HepG2 (cell line): ENCODE results near the gene AKR7A2.

Source experiments
- CTCF ChIP-seq: sonication (generic); formaldehyde crosslinking; IDR thresholded peaks from 2 replicates; pipeline ENCODE4 v1.5.0; 2020; ENCODE audit warnings: mild to moderate bottlenecking, missing genetic modification reagents, moderate library complexity
- E2F5 ChIP-seq: sonication (generic); formaldehyde crosslinking; conservative IDR thresholded peaks from 2 replicates; pipeline ENCODE4 v1.4.0; 2020; ENCODE audit warnings: missing genetic modification reagents
- EZH2 ChIP-seq: conservative IDR thresholded peaks from 2 replicates; pipeline ENCODE4 v1.6.1; 2012; ENCODE audit warnings: mild to moderate bottlenecking, low read depth, low read length, moderate library complexity
- HOXA3 ChIP-seq: sonication (generic); formaldehyde crosslinking; IDR thresholded peaks from 2 replicates; pipeline ENCODE4 v1.5.0; 2020; ENCODE audit warnings: missing genetic modification reagents
- IKZF1 ChIP-seq: fragments of 450-650 bp; IDR thresholded peaks from 2 replicates; pipeline ENCODE4 v1.7.1; 2016
- MXI1 ChIP-seq: IDR thresholded peaks from 3 replicates; pipeline ENCODE4 v1.6.1; 2012; ENCODE audit warnings: low read depth, low read length, inconsistent platforms, borderline replicate concordance
- POLR2AphosphoS5 ChIP-seq: IDR thresholded peaks from 2 replicates; pipeline ENCODE4 v1.6.1; 2012; ENCODE audit warnings: low read depth, low read length
- PRDM4 ChIP-seq: sonication (generic); formaldehyde crosslinking; IDR thresholded peaks from 2 replicates; pipeline ENCODE4 v1.9.0; 2021; ENCODE audit warnings: missing genetic modification reagents, borderline replicate concordance
- SETDB1 ChIP-seq: sonication (generic); formaldehyde crosslinking; IDR thresholded peaks from 2 replicates; pipeline ENCODE4 v1.5.1; 2020; ENCODE audit warnings: missing genetic modification reagents, mild to moderate bottlenecking, borderline replicate concordance
- TAF1 ChIP-seq: sonication (generic); formaldehyde crosslinking; IDR thresholded peaks from 2 replicates; pipeline ENCODE4 v1.4.0; 2020; ENCODE audit warnings: missing genetic modification reagents

GRCh38 chr1:19272064-19272463, 39.9 kb downstream of the AKR7A2 start:
- TF ChIP-seq PRDM4 (no peak), TAF1 (CRISPR knock-in tag) (no peak), EZH2 (no peak), CTCF (CRISPR knock-in tag) (no peak), HOXA3 (no peak), SETDB1 (CRISPR knock-in tag) (no peak), E2F5 (CRISPR knock-in tag) (no peak), MXI1 (no peak), POLR2AphosphoS5 (no peak), IKZF1 (no peak)
